T-cell (primary cell): ENCODE data around the gene NAP1L4. TPM values are rescaled to one million over a fixed set of nuclear protein-coding genes. Genes with fewer than 3 reads are reported as not detected.

Source experiments
- ATAC-seq, 4 experiments: fragments of 200-7000 bp in 3 of 4; fragments of 150-1000 bp in 1 of 4; cut with Tn5 transposase; replicated peaks in 1 of 4; 1 replicate in 3 of 4; 2 replicates in 1 of 4; pipeline ENCODE4 v1.10.0; 2021; ENCODE audit warnings: moderate library complexity in 3 of 4, mild to moderate bottlenecking in 2 of 4, moderate number of reproducible peaks in 1 of 4
- CTCF ChIA-PET, 2 donors: fragments of 300-600 bp; sonication (Branson Sonifier 250); formaldehyde crosslinking; loops; one replicate each; lab custom pipeline; 2022; ENCODE audit warnings: antibody characterized with exemption in 2 of 2; lab: Charles Lee
- POLR2A ChIA-PET, 2 donors: fragments of 300-600 bp; sonication (Branson Sonifier 250); formaldehyde crosslinking; loops; one replicate each; lab custom pipeline; 2022; ENCODE audit warnings: antibody characterized with exemption in 2 of 2; lab: Charles Lee
- DNase-seq, 35 experiments: peaks; one replicate each; pipeline versions ENCODE4 v3.0.0 to v3.0.0-alpha.2; 2013 to 2023
- H3K27ac ChIP-seq: one replicate; pipeline ENCODE4 v1.5.1; 2013; ENCODE audit warnings: low read length
- H3K27me3 ChIP-seq, 2 experiments: replicated peaks in 1 of 2; 1 replicate in 1 of 2; 2 replicates in 1 of 2; pipeline versions ENCODE4 v1.6.1 to v1.7.0; 2013; ENCODE audit warnings: low read length in 1 of 2, mixed read lengths in 1 of 2; ENCODE audit not compliant: control insufficient read depth in 2 of 2, insufficient read depth in 2 of 2; ENCODE audit errors: extremely low read depth in 1 of 2
- H3K36me3 ChIP-seq, 2 donors: 1 replicate in 1 of 2; 2 replicates in 1 of 2; pipeline versions ENCODE4 v1.6.1 to v1.7.0; 2013; ENCODE audit warnings: low read length in 1 of 2; ENCODE audit not compliant: control insufficient read depth in 2 of 2, insufficient read depth in 1 of 2; ENCODE audit errors: extremely low read depth in 1 of 2
- H3K4me1 ChIP-seq, 2 experiments: 1 replicate in 1 of 2; 2 replicates in 1 of 2; pipeline versions ENCODE4 v1.6.1 to v1.7.0; 2013; ENCODE audit warnings: low read length in 2 of 2, mixed read lengths in 1 of 2; ENCODE audit not compliant: insufficient read depth in 2 of 2, control insufficient read depth in 1 of 2; ENCODE audit errors: extremely low read depth in 1 of 2
- H3K4me3 ChIP-seq, 2 donors: 1 replicate in 1 of 2; 2 replicates in 1 of 2; pipeline versions ENCODE4 v1.5.1 to v1.7.0; 2013; ENCODE audit warnings: mild to moderate bottlenecking in 2 of 2, low read length in 1 of 2, moderate library complexity in 1 of 2; ENCODE audit not compliant: control insufficient read depth in 1 of 2; ENCODE audit errors: extremely low read depth in 1 of 2
- H3K9me3 ChIP-seq: 2 replicates; pipeline ENCODE4 v1.7.0; 2013
- H3K27ac Mint-ChIP-seq, 2 donors: one replicate each; pipeline ENCODE4 v1.8.0; 2020 to 2021; ENCODE audit warnings: mild to moderate bottlenecking in 2 of 2, mixed read lengths in 2 of 2
- H3K27me3 Mint-ChIP-seq, 2 donors: one replicate each; pipeline ENCODE4 v1.8.0; 2021 to 2022; ENCODE audit warnings: mixed read lengths in 2 of 2
- H3K36me3 Mint-ChIP-seq: one replicate; pipeline ENCODE4 v1.8.0; 2021; ENCODE audit warnings: mixed read lengths
- H3K4me1 Mint-ChIP-seq, 3 donors: one replicate each; pipeline ENCODE4 v1.8.0; 2020 to 2022; ENCODE audit warnings: mixed read lengths in 3 of 3, mild to moderate bottlenecking in 1 of 3
- H3K4me3 Mint-ChIP-seq, 3 donors: one replicate each; pipeline ENCODE4 v1.8.0; 2020 to 2022; ENCODE audit warnings: mild to moderate bottlenecking in 3 of 3, mixed read lengths in 3 of 3, moderate library complexity in 3 of 3
- H3K9me3 Mint-ChIP-seq, 3 donors: one replicate each; pipeline ENCODE4 v1.8.0; 2020 to 2022; ENCODE audit warnings: mixed read lengths in 3 of 3
- WGBS: methylation state at CpG from one replicate; pipeline ENCODE4 v1.1.5; 2013; ENCODE audit warnings: missing lambda C conversion rate; ENCODE audit not compliant: insufficient coverage; 5-methylcytosine and 5-hydroxymethylcytosine counted together
- total RNA-seq, 35 experiments: library from RNA in 6 of 35; stranded (reverse) in 6 of 35; fragments of 120-200 nt in 1 of 35; gene quantifications; one replicate each; pipeline versions ENCODE4 v1.2.1 to v1.2.4 and lab custom pipeline; 2013 to 2026

Gene NAP1L4
- total RNA-seq, 5 donors from 2014 or later (not counting 1 experiment from before 2014, with no cell fraction given) = 253 to 388 (median 299) TPM

DNA sequence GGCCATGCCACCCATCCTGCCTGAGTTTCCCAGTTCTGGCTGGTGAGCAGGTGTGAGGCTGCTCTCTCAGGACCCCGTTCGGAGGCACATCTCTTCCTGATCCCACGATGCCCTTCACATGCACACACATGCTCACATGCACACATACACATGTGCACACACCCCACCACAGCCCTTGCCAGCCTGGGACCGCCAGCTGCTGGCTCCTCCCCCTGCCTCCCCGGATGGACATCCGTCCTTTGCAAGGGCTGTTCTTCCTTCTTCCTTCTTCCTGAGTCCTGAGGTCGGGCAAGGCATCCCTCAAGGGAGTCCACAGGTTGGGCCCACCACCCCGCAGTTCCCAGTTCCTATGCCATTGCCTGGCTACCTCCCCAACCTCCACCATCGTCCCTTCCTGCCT is 96.1 kb downstream of the NAP1L4 start:
- POLR2A ChIA-PET = no interaction called here
- Histone ChIP-seq H3K27ac (no peak overlapping the region), H3K4me3 (no peak overlapping the region), H3K36me3 (no peaks in the 10 kb centered on the region), H3K4me1 (peaks cover 14 to 51% of the 10 kb centered on the region in 2 experiments), H3K9me3 (no peaks in the 10 kb centered on the region), H3K27me3 (no peaks in the 10 kb centered on the region)
- CTCF ChIA-PET = no interaction called here
- H3K27me3 Mint-ChIP-seq = no peaks in the 10 kb centered on the region
- no peak overlapping the region for H3K4me3 Mint-ChIP-seq
- no peaks in the 10 kb centered on the region for H3K9me3 Mint-ChIP-seq
- DNase-seq (no peak), ATAC-seq (no peak)
- H3K27ac Mint-ChIP-seq = peak overlapping the region; percentile 52 to 72
- H3K4me1 Mint-ChIP-seq = peaks cover 42 to 56% (median 51%) of the 10 kb centered on the region in 3 donors
- H3K36me3 Mint-ChIP-seq = no peaks in the 10 kb centered on the region
- 78% methylated on average over 7 of the region's 9 CpGs for WGBS

Other genes starting within 250 kb of the NAP1L4 start
- 1 to 10 TPM; 2.1 to 7.0 (median 5.3) TPM for gene CDKN1C, start 106.6 kb downstream of the NAP1L4 start, total RNA-seq
- gene PHLDA2, start 62.9 kb downstream of the NAP1L4 start, total RNA-seq = 1 to 10 TPM in 1 of 5 donors, under 1 TPM in 4; 0.65 to 1.3 (median 0.79) TPM
- gene CARS1, start 65.1 kb upstream of the NAP1L4 start, total RNA-seq = 100 to 1,000 TPM in 3 of 5 donors, 10 to 100 TPM in 2; 45.3 to 113 (median 109) TPM
- 10 to 100 TPM; 11.2 to 41.5 (median 20.9) TPM for gene OSBPL5, start 173.0 kb upstream of the NAP1L4 start, total RNA-seq
- not detected for gene MRGPRG, start 226.5 kb upstream of the NAP1L4 start, total RNA-seq
- gene MRGPRE, start 240.1 kb upstream of the NAP1L4 start, total RNA-seq = not detected